ENCODE measurements around the gene C1orf116.

DNA sequence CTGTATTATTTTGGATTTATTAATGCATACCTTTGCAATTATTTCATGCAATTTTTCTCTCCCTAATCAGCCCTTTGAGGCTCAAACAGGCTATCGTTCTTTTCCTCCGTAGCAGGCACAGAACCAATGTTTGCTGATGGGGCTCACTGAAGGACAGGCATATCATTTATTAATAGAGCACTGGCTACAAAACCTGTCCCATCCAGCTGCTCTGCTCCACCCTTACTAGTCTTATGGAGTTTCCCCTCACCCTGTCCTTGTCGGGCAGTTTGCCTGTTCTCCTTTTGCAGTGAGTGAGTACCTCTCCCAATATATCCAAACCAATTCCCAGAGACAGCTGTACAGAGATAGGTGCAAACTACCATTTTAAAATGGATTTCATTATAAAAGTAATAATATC lies 45.7 kb downstream of the C1orf116 start:
- TF ChIP-seq, protein P1, sequence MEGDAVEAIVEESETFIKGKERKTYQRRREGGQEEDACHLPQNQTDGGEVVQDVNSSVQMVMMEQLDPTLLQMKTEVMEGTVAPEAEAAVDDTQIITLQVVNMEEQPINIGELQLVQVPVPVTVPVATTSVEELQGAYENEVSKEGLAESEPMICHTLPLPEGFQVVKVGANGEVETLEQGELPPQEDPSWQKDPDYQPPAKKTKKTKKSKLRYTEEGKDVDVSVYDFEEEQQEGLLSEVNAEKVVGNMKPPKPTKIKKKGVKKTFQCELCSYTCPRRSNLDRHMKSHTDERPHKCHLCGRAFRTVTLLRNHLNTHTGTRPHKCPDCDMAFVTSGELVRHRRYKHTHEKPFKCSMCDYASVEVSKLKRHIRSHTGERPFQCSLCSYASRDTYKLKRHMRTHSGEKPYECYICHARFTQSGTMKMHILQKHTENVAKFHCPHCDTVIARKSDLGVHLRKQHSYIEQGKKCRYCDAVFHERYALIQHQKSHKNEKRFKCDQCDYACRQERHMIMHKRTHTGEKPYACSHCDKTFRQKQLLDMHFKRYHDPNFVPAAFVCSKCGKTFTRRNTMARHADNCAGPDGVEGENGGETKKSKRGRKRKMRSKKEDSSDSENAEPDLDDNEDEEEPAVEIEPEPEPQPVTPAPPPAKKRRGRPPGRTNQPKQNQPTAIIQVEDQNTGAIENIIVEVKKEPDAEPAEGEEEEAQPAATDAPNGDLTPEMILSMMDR (conservative IDR thresholded peaks at IDR 0.05) = no peak
- no peak for TF ChIP-seq ZFX (IDR thresholded peaks at IDR 0.05)

All from C4-2B (cell line).